HG02938 (cell line): ENCODE data around the gene ZNF84.
A peak's percentile ranks its signal among the peaks of the same experiment; 100 is the strongest.

ENCODE experiments used
- ATAC-seq: cut with Tn5 transposase; IDR thresholded peaks from one replicate; pipeline ENCODE4 v1.9.1; 2021; ENCODE audit warnings: mild to moderate bottlenecking, moderate library complexity; ENCODE audit not compliant: unreplicated experiment

The ZNF84 gene

GRCh38 chr12:133037207-133038005 is at the start of gene ZNF84:
TSS of gene ZNF84 (plus strand) at chr12:133037509. CDS start at chr12:133041468, 3,959 bp downstream.
- ATAC-seq = peak; percentile 89

GRCh38 chr12:132998741-132999140 is 38.6 kb upstream of the ZNF84 start:
- ATAC-seq = no peak

DNA sequence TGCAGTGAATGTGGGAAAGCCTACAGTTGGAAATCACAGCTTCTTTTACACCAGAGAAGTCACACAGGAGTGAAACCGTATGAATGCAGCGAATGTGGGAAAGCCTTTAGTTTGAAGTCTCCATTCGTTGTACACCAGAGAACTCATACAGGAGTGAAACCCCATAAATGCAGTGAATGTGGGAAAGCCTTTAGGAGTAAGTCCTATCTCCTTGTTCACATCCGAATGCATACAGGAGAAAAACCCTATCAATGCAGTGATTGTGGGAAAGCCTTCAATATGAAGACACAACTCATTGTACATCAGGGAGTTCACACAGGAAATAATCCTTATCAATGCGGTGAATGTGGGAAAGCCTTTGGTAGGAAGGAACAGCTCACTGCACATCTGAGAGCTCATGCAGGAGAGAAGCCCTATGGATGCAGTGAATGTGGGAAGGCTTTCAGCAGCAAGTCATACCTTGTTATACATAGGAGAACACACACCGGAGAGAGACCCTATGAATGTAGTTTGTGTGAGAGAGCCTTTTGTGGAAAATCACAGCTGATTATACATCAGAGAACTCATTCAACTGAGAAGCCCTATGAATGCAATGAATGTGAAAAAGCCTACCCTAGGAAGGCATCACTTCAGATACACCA is 26.5 kb upstream of the ZNF84 start:
- no peak for ATAC-seq

DNA sequence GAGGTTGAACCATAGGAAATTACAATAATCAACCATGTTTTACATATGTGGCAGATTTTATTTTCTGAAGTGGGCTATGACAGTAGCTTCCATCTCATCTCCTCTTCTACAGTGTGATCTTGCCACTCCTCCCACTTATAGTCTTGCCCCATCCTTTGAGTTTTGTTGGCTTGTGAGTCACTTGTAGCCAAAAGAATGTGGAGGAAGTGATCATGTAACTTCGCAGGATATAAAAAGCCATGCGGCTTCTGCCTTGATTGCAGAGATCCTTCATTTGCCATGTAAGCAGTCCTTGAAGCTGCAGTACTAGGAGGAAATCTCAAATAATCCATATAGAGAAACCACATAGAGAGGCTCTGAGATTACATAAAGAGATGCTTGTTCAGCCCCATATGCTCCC is 13.7 kb upstream of the ZNF84 start:
- no peak for ATAC-seq

- no peak for ATAC-seq
These were observed 10.3 kb upstream of the ZNF84 start for GRCh38 chr12:133026996-133027395.

DNA sequence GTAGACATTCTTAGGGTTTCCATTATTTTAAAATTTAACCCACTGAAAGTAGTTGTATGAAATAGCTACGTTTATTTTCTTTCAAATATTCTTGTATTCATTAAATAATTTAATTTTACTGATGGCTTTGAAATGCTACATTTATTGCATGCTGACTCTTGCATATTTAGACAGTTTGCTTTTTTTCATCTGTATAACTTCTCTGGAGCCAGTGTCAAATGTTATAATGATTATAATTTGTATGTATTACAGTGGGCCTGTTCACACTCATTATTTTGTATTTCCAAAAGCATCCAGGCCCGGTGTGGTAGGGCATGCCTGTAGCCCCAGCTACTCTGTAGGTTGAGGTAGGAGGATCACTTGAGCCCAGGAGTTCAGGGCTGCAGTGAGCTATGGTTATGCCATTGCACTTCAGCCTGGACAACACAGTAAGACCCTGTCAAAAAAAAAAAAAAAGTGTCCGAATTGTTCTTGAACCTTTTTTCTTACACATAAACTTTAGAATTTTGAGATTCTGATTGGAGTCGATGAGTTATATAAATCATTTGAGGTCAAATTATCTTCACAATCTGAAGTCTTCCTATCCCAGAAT is 905 bp downstream of the ZNF84 start:
- ATAC-seq = no peak

- no peak for ATAC-seq
These were observed 9.4 kb downstream of the ZNF84 start for GRCh38 chr12:133046698-133047097.

GRCh38 chr12:133057446-133057845 is 20.1 kb downstream of the ZNF84 start:
- no peak for ATAC-seq

DNA sequence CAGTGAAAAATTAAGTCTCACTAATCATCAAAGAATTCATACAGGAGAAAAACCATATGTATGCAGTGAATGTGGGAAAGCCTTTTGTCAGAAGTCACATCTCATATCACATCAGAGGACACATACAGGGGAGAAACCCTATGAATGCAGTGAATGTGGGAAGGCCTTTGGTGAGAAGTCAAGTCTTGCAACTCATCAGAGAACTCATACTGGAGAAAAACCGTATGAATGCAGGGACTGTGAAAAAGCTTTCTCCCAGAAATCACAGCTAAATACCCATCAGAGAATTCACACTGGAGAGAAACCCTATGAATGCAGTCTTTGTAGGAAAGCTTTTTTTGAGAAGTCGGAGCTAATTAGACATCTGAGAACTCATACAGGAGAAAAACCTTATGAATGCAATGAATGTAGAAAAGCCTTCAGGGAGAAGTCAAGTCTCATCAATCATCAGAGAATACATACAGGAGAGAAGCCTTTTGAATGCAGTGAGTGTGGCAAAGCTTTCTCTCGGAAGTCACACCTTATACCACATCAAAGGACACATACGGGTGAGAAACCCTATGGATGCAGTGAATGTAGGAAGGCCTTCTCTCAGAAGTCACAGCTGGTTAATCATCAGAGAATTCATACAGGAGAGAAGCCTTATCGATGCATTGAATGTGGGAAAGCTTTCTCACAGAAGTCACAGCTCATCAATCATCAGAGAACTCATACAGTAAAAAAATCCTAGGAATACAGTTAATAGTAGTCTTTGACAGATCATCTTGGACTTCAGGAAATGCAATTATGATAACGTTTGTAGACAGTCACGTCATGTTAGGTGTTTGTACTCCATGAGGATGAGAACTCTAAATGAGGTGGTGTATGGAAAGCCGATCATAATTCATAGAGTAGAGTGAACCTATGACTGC is 21.1 kb downstream of the ZNF84 start:
- ATAC-seq = no peak

DNA sequence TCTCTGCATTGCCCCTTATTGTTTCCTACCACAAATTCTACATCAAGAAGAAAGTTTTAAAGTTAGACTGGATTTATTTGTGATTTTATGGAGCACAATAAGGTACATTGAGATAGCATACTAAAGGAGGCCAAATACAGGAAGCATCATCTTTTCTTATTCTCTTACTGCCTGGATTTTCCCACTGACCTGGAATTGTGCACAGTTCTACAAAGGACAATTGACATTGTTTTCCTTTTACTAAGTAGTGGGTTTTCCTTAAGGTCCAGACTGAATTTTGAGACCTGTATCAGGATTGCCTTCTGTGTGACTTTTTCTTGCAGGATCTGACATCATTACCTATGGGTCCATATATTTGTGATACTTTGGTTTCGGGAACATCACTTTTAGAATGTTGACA is 24.6 kb downstream of the ZNF84 start:
- no peak for ATAC-seq

GRCh38 chr12:133063556-133063955 is 26.2 kb downstream of the ZNF84 start:
- ATAC-seq = no peak

DNA sequence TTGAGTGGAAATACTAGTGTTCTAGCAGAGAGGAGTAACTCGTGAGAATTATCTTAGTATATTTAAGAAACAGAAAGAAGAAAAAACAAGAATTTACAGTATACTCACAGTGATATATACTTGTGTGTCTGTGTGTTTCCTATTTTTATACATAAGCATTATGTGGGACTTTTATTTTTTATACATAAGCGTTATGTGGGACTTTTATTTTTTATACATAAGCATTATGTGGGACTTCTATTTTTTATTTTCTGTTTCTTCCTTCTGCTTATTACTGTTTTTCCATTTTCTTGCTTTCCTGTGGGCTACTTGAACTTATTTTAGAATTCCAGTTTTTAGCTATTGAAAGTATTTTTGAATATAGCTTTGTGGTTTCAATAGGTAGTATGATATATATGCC is 36.5 kb downstream of the ZNF84 start:
- no peak for ATAC-seq

DNA sequence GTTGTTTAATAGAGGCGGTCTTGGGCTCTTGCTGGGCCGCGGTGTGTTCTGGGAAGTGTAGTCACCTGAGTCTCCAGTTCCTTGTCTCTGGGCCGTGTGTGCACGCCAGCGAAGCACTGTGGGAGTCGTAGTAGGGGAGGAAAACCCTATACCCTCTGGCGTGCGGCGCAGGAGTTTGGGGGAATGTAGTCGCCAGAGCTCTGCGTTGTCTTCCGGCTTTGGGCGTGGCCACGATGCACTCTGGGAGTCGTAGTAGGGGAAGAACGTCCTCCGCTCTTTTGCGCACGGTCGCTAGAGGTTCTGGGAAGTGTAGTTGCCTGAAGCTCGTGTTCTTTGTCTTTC is 42.7 kb downstream of the ZNF84 start:
- ATAC-seq = peak; percentile 79

GRCh38 chr12:133080368-133081158 is 43.3 kb downstream of the ZNF84 start, which contains the start of gene ZNF140:
TSS of gene ZNF140 (plus strand) at chr12:133080923. CDS start at chr12:133081321, 398 bp downstream.
- peak; percentile 74 for ATAC-seq

GRCh38 chr12:133081159-133081780 is 44.0 kb downstream of the ZNF84 start:
- ATAC-seq = no peak

DNA sequence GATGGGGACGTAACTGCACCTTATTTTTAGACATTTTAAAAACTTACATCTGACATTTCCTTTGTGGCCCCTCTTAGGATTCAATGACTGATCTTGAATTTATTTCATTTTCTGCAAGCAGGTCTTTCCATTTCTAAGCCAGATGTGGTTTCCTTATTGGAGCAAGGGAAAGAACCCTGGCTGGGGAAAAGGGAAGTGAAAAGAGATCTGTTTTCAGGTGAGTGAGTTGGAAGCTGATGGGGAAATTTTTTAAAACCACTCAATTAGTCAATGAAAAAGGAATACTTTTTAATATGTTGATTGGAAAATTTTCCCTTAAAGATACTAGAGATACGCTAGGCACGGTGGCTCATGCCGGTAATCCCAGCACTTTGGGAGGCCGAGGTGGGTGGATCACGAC is 46.0 kb downstream of the ZNF84 start:
- ATAC-seq = no peak

DNA sequence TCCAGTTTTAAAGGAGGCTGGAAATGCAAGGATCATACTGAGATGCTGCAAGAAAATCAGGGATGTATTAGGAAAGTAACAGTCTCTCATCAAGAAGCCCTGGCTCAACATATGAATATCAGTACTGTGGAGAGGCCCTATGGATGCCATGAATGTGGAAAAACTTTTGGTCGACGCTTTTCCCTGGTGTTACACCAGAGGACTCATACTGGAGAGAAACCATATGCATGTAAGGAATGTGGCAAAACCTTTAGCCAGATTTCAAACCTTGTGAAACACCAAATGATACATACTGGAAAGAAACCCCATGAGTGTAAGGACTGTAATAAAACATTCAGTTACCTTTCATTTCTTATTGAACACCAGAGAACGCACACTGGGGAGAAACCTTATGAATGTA is 68.3 kb downstream of the ZNF84 start:
- no peak for ATAC-seq

- no peak for ATAC-seq
These were observed 68.9 kb downstream of the ZNF84 start for GRCh38 chr12:133106253-133106652.

GRCh38 chr12:133107121-133107520 is 69.8 kb downstream of the ZNF84 start:
- no peak for ATAC-seq

DNA sequence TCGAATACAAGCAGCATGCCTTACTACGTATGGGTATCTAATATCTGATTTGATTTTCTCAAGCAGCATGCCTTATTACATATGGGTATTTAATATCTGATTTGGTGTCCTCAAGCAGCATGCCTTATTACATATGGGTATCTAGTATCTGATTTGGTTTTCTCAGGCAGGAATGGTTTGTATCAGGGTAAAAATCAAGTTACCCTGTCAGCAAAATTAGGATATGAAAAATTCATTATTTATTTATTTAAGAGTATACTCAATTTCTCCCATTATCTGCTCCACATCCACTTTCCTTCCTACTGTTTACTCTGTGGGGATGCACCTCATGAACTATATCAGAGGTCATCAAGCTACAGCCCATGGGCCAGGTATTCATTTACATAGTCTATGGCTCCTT is 70.8 kb downstream of the ZNF84 start:
- no peak for ATAC-seq
